Activated CD4-positive, CD25-positive, alpha-beta regulatory T cell treated with anti-CD3 and anti-CD28 coated beads, Interleukin-2, amount 50 U/mL, for 24 hours (primary cell): Measurements from ENCODE around the gene ZNF14.
"Not testable (repeated sequence)": the region's sequence is repeated elsewhere in the genome, so short reads cannot be mapped to it uniquely, and the experiment has no call there.

Experiments
- ATAC-seq, 2 donors: fragments of 150-1000 bp; cut with Tn5 transposase; one replicate each; pipeline ENCODE4 v1.10.0; 2021; ENCODE audit warnings: mild to moderate bottlenecking in 1 of 2, moderate library complexity in 1 of 2

ZNF14 gene

GRCh38 chr19:19686580-19686979 lies 46.3 kb downstream of the ZNF14 start:
- ATAC-seq = no peak

- not testable (repeated sequence) for ATAC-seq
Observed at GRCh38 chr19:19686119-19686518, 46.8 kb downstream of the ZNF14 start.

GRCh38 chr19:19679176-19680073 lies 53.5 kb downstream of the ZNF14 start:
- no peak for ATAC-seq

- no peak for ATAC-seq
Observed at GRCh38 chr19:19677579-19677978, 55.3 kb downstream of the ZNF14 start.

GRCh38 chr19:19674315-19674714 lies 58.6 kb downstream of the ZNF14 start:
- ATAC-seq = no peak

GRCh38 chr19:19672816-19673215 lies 60.1 kb downstream of the ZNF14 start:
- no peak for ATAC-seq

- no peak for ATAC-seq
Observed at GRCh38 chr19:19670070-19670551, 62.8 kb downstream of the ZNF14 start.

GRCh38 chr19:19668230-19669012 lies 64.5 kb downstream of the ZNF14 start, which contains the start of gene ZNF101:
ZNF101 (plus strand) TSS chr19:19668839; CDS start chr19:19668964, 125 bp downstream.
- ATAC-seq = peak; percentile 73 to 77

- ATAC-seq = not testable (repeated sequence)
Observed at GRCh38 chr19:19665420-19665948, 67.4 kb downstream of the ZNF14 start.

- peak; percentile 78 to 81 for ATAC-seq
Observed at GRCh38 chr19:19663256-19664120, 69.4 kb downstream of the ZNF14 start, which contains the start of gene ATP13A1. ATP13A1 (minus strand) TSS chr19:19663676; CDS start chr19:19663666, 10 bp downstream.

- peak in 1 of 2 donors; percentile 1 for ATAC-seq
Observed at GRCh38 chr19:19662871-19663255, 70.0 kb downstream of the ZNF14 start.

- ATAC-seq = no peak
Observed at GRCh38 chr19:19662344-19662743, 70.6 kb downstream of the ZNF14 start.

GRCh38 chr19:19661675-19662251 lies 71.1 kb downstream of the ZNF14 start:
- peak; percentile 26 to 39 for ATAC-seq

- no peak for ATAC-seq
Observed at GRCh38 chr19:19661141-19661674, 71.7 kb downstream of the ZNF14 start.
